ENCODE data around the gene SLC6A6. TPM values are rescaled to one million over a fixed set of nuclear protein-coding genes. Genes with fewer than 3 reads are reported as not detected.

SLC6A6 gene
- total RNA-seq, 4 donors from 2014 or later, result 15.0 to 36.2 (median 23.7) TPM

GRCh38 chr3:14438929-14439328 is 36.5 kb downstream of the SLC6A6 start:
- Histone ChIP-seq H3K27ac (replicated peaks in 1 of 4) (no peak overlapping the region), H3K27me3 (no peaks in the 10 kb centered on the region), H3K9me3 (no peaks in the 10 kb centered on the region), H3K4me3 (no peak overlapping the region), H3K36me3 (peaks cover 0 to 2% (median 0%) of the 10 kb centered on the region in 4 donors), H3K4me1 (peaks cover 65 to 87% (median 85%) of the 10 kb centered on the region in 4 donors)
- TF ChIP-seq CTCF (IDR thresholded peaks at IDR 0.05) (no peak), POLR2AphosphoS5 (IDR thresholded peaks at IDR 0.05) (no peak), EP300 (IDR thresholded peaks at IDR 0.05) (no peak), POLR2A (IDR thresholded peaks at IDR 0.05; ENCODE audit: low read depth) (no peak)
- intact Hi-C loops (cut with DNase I), result no loop called here
- WGBS, result 38% methylated on average over 6 of the region's 6 CpGs
- DNase-seq (ENCODE audit: extremely low spot score), result no peak

- no peak for DNase-seq (ENCODE audit: extremely low spot score)
- H3K4me3 ChIP-seq, result no peak overlapping the region
- no peaks in the 10 kb centered on the region for H3K9me3 ChIP-seq
- no peaks in the 10 kb centered on the region for H3K27me3 ChIP-seq
- H3K36me3 ChIP-seq, result peaks cover 0 to 6% (median 0%) of the 10 kb centered on the region in 4 donors
- TF ChIP-seq CTCF (IDR thresholded peaks at IDR 0.05) (no peak), POLR2AphosphoS5 (IDR thresholded peaks at IDR 0.05) (no peak), EP300 (IDR thresholded peaks at IDR 0.05) (no peak), POLR2A (IDR thresholded peaks at IDR 0.05; ENCODE audit: low read depth) (no peak)
- H3K4me1 ChIP-seq, result peaks cover 58 to 80% (median 78%) of the 10 kb centered on the region in 4 donors
- intact Hi-C loops (cut with DNase I), result no loop called here
- WGBS, result 29% methylated on average over 11 of the region's 13 CpGs
- H3K27ac ChIP-seq (replicated peaks in 1 of 4), result no peak overlapping the region
Measured at GRCh38 chr3:14439501-14440167, 37.2 kb downstream of the SLC6A6 start.

GRCh38 chr3:14440168-14440518 is 37.7 kb downstream of the SLC6A6 start:
- peaks cover 0 to 9% (median 0%) of the 10 kb centered on the region in 4 donors for H3K36me3 ChIP-seq
- intact Hi-C loops (cut with DNase I), result no loop called here
- no peak for DNase-seq (ENCODE audit: extremely low spot score)
- WGBS, result 43% methylated on average over 1 of the region's 3 CpGs
- no peak overlapping the region for H3K4me3 ChIP-seq
- H3K9me3 ChIP-seq, result no peaks in the 10 kb centered on the region
- H3K4me1 ChIP-seq, result peaks cover 53 to 75% (median 73%) of the 10 kb centered on the region in 4 donors
- TF ChIP-seq POLR2A (IDR thresholded peaks at IDR 0.05; ENCODE audit: low read depth) (no peak), CTCF (IDR thresholded peaks at IDR 0.05) (no peak)
- no peak overlapping the region for H3K27ac ChIP-seq (replicated peaks in 1 of 4)
- H3K27me3 ChIP-seq, result no peaks in the 10 kb centered on the region

- WGBS, result 63% methylated on average over 9 of the region's 11 CpGs
- H3K9me3 ChIP-seq, result no peaks in the 10 kb centered on the region
- H3K27ac ChIP-seq (replicated peaks in 1 of 4), result no peak overlapping the region
- H3K27me3 ChIP-seq, result no peaks in the 10 kb centered on the region
- H3K4me1 ChIP-seq, result peaks cover 48 to 70% (median 68%) of the 10 kb centered on the region in 4 donors
- no peak for TF ChIP-seq POLR2A (IDR thresholded peaks at IDR 0.05; ENCODE audit: low read depth)
- TF ChIP-seq EP300 (IDR thresholded peaks at IDR 0.05), result no peak
- TF ChIP-seq CTCF (IDR thresholded peaks at IDR 0.05), result no peak
- no peak for TF ChIP-seq POLR2AphosphoS5 (IDR thresholded peaks at IDR 0.05)
- intact Hi-C loops (cut with DNase I), result no loop called here
- H3K36me3 ChIP-seq, result peaks cover 0 to 13% (median 4%) of the 10 kb centered on the region in 4 donors
- DNase-seq (ENCODE audit: extremely low spot score), result no peak
- no peak overlapping the region for H3K4me3 ChIP-seq
Measured at GRCh38 chr3:14440531-14441239, 38.3 kb downstream of the SLC6A6 start.
